HEK293 (cell line): ENCODE results near the gene IL3RA.
"Not testable (repeated sequence)": the region's sequence is repeated elsewhere in the genome, so short reads cannot be mapped to it uniquely, and the experiment has no call there.

Experiments
- CTCF ChIA-PET: fragments of 350-600 bp; formaldehyde crosslinking; extraction: SDS; loops from one replicate; lab custom pipeline; 2021; ENCODE audit warnings: antibody characterized with exemption; lab: Yijun Ruan, JAX
- POLR2A ChIA-PET: fragments of 300-600 bp; formaldehyde crosslinking; extraction: SDS; loops from one replicate; lab custom pipeline; 2020; ENCODE audit warnings: antibody characterized with exemption, inconsistent platforms; lab: Yijun Ruan, JAX
- H3K27ac ChIP-seq: fragments of 200-500 bp; sonication (Bioruptor generic); 2 replicates; pipeline ENCODE4 v1.5.1; 2014; ENCODE audit warnings: low read depth, low read length, control low read depth, inconsistent platforms; ENCODE audit errors: extremely low read depth
- H3K36me3 ChIP-seq, 2 experiments: fragments of 200-500 bp in 1 of 2; sonication (Bioruptor generic) in 1 of 2; 1 replicate in 1 of 2; 2 replicates in 1 of 2; pipeline ENCODE4 v1.5.1; 2014 to 2017; ENCODE audit warnings: inconsistent platforms in 2 of 2, low read length in 2 of 2; ENCODE audit not compliant: control insufficient read depth in 2 of 2, insufficient read depth in 1 of 2
- H3K4me1 ChIP-seq: fragments of 200-500 bp; sonication (Bioruptor generic); 2 replicates; pipeline ENCODE4 v1.5.1; 2014; ENCODE audit warnings: mild to moderate bottlenecking, low read length, inconsistent platforms; ENCODE audit not compliant: control insufficient read depth, insufficient read depth
- H3K4me3 ChIP-seq: 2 replicates; pipeline ENCODE4 v1.5.1; 2011; ENCODE audit warnings: low read depth, mild to moderate bottlenecking, control low read depth, low read length, moderate library complexity
- H3K9me3 ChIP-seq: fragments of 200-500 bp; sonication (Bioruptor generic); 2 replicates; pipeline ENCODE4 v1.5.1; 2014; ENCODE audit warnings: low read depth, low read length, inconsistent platforms; ENCODE audit not compliant: control insufficient read depth, insufficient read depth
- EGR2 ChIP-seq: fragments of 450-650 bp; formaldehyde crosslinking; IDR thresholded peaks from 2 replicates; pipeline ENCODE4 v1.5.1; 2016; ENCODE audit warnings: low read depth, missing biosample characterization, missing genetic modification characterization
- GLIS2 ChIP-seq: fragments of 450-650 bp; formaldehyde crosslinking; IDR thresholded peaks from 2 replicates; pipeline ENCODE4 v1.5.1; 2016; ENCODE audit warnings: missing biosample characterization, missing genetic modification characterization
- MZF1 ChIP-seq: fragments of 450-650 bp; formaldehyde crosslinking; IDR thresholded peaks from 2 replicates; pipeline ENCODE4 v1.5.1; 2017; ENCODE audit warnings: missing biosample characterization, missing genetic modification characterization, borderline replicate concordance
- PBX3 ChIP-seq: sonication (generic); formaldehyde crosslinking; IDR thresholded peaks from 2 replicates; pipeline ENCODE4 v1.8.1; 2022; ENCODE audit warnings: mild to moderate bottlenecking, moderate library complexity, missing genetic modification reagents
- PRDM10 ChIP-seq: fragments of 450-650 bp; formaldehyde crosslinking; IDR thresholded peaks from 2 replicates; pipeline ENCODE4 v1.5.1; 2016; ENCODE audit warnings: missing biosample characterization, missing genetic modification characterization
- ZNF148 ChIP-seq: fragments of 450-650 bp; formaldehyde crosslinking; IDR thresholded peaks from 2 replicates; pipeline ENCODE4 v1.5.0; 2017; ENCODE audit warnings: missing biosample characterization, missing genetic modification characterization, borderline replicate concordance
- ZNF2 ChIP-seq: fragments of 450-650 bp; formaldehyde crosslinking; IDR thresholded peaks from 2 replicates; pipeline ENCODE4 v1.5.1; 2016; ENCODE audit warnings: missing biosample characterization, missing genetic modification characterization
- ZNF24 ChIP-seq: fragments of 450-650 bp; formaldehyde crosslinking; IDR thresholded peaks from 2 replicates; pipeline ENCODE4 v1.5.1; 2016; ENCODE audit warnings: missing biosample characterization, missing genetic modification characterization
- ZNF366 ChIP-seq: fragments of 450-650 bp; formaldehyde crosslinking; conservative IDR thresholded peaks from 2 replicates; pipeline ENCODE4 v1.5.1; 2016; ENCODE audit warnings: missing biosample characterization, missing genetic modification characterization
- ZNF398 ChIP-seq: fragments of 450-650 bp; formaldehyde crosslinking; IDR thresholded peaks from 2 replicates; pipeline ENCODE4 v1.5.1; 2017; ENCODE audit warnings: missing biosample characterization, missing genetic modification characterization
- ZNF501 ChIP-seq: fragments of 450-650 bp; formaldehyde crosslinking; IDR thresholded peaks from 2 replicates; pipeline ENCODE4 v1.5.1; 2016; ENCODE audit warnings: missing biosample characterization, missing genetic modification characterization
- ZNF596 ChIP-seq: fragments of 450-650 bp; IDR thresholded peaks from 2 replicates; pipeline ENCODE4 v1.5.0; 2018; ENCODE audit warnings: missing biosample characterization, mild to moderate bottlenecking, missing genetic modification characterization, moderate library complexity
- TF ChIP-seq, protein P1 (sequence below): fragments of 450-650 bp; formaldehyde crosslinking; IDR thresholded peaks from 2 replicates; pipeline ENCODE4 v1.5.1; 2017; ENCODE audit warnings: missing biosample characterization, mild to moderate bottlenecking, missing genetic modification characterization, moderate library complexity
- TF ChIP-seq, protein P2 (sequence below): fragments of 450-650 bp; formaldehyde crosslinking; IDR thresholded peaks from 2 replicates; pipeline ENCODE4 v1.5.1; 2016; ENCODE audit warnings: missing biosample characterization, missing genetic modification characterization

The IL3RA gene

DNA sequence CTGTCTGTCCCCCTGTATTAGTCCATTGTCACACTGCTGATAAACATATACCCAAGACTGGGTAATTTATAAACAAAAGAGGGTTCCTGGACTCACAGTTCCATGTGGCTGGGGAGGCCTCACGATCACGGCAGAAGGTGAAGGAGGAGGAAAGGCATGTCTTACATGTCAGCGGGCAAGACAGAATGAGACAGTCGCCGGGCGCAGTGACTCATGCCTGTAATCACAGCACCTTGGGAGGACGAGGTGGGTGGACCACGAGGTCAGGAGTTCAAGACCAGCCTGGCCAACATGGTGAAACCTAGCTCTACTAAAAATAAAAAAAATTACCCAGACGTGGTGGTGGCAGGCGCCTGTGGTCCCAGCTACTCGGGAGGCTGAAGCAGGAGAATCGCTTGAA is 24.7 kb downstream of the IL3RA start (continued):
- TF ChIP-seq, protein P1, sequence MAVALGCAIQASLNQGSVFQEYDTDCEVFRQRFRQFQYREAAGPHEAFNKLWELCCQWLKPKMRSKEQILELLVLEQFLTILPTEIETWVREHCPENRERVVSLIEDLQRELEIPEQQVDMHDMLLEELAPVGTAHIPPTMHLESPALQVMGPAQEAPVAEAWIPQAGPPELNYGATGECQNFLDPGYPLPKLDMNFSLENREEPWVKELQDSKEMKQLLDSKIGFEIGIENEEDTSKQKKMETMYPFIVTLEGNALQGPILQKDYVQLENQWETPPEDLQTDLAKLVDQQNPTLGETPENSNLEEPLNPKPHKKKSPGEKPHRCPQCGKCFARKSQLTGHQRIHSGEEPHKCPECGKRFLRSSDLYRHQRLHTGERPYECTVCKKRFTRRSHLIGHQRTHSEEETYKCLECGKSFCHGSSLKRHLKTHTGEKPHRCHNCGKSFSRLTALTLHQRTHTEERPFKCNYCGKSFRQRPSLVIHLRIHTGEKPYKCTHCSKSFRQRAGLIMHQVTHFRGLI (tag by site-specific recombination) = no peak
- TF ChIP-seq, protein P2, sequence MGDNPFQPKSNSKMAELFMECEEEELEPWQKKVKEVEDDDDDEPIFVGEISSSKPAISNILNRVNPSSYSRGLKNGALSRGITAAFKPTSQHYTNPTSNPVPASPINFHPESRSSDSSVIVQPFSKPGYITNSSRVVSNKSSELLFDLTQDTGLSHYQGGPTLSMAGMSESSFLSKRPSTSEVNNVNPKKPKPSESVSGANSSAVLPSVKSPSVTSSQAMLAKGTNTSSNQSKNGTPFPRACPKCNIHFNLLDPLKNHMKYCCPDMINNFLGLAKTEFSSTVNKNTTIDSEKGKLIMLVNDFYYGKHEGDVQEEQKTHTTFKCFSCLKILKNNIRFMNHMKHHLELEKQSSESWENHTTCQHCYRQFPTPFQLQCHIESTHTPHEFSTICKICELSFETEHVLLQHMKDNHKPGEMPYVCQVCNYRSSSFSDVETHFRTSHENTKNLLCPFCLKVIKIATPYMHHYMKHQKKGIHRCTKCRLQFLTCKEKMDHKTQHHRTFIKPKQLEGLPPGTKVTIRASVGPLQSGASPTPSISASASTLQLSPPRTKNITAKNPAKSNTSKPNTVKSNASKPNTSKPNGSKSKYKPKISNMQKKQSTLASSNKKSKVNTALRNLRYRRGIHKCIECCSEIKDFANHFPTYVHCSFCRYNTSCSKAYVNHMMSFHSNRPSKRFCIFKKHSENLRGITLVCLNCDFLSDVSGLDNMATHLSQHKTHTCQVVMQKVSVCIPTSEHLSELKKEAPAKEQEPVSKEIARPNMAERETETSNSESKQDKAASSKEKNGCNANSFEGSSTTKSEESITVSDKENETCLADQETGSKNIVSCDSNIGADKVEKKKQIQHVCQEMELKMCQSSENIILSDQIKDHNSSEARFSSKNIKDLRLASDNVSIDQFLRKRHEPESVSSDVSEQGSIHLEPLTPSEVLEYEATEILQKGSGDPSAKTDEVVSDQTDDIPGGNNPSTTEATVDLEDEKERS (tag by site-specific recombination) = no peak
- TF ChIP-seq ZNF398 (tag by site-specific recombination) = no peak
- no peak for TF ChIP-seq MZF1 (tag by site-specific recombination)
- no peak for TF ChIP-seq ZNF2 (tag by site-specific recombination)
- no peak for TF ChIP-seq PBX3 (CRISPR knock-in tag)

DNA sequence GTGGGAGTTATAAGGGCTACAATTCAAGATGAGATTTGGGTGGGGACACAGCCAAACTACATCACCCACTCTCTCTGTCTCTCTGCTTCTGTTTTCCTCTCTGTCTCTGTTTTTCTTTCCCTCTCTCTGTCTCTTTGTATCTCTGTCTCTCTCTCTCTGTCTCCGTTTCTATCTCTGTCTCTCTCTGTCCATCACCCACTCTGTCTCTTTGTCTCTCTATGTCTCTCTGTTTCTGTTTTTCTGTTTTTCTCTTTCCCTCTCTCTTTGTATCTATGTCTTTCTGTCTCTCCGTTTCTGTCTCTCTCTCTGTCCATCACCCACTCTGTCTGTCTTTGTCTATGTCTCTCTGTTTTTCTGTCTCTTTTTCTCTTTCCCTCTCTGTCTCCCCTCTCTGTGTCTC is 25.3 kb downstream of the IL3RA start:
- CTCF ChIA-PET = no interaction called here
- TF ChIP-seq ZNF596 = peak; percentile 75
- peak; percentile 63 for TF ChIP-seq ZNF366 (tag by site-specific recombination)
- no peak for TF ChIP-seq EGR2 (tag by site-specific recombination)
- H3K36me3 ChIP-seq = no peaks in the 10 kb centered on the region; a peak in 1 of 3 replicates
- no peak overlapping the region for H3K27ac ChIP-seq
- H3K4me3 ChIP-seq = no peak overlapping the region
- H3K4me1 ChIP-seq = no peaks in the 10 kb centered on the region
- POLR2A ChIA-PET = no interaction called here
- no peaks in the 10 kb centered on the region for H3K9me3 ChIP-seq

- H3K9me3 ChIP-seq, CTCF ChIA-PET, H3K4me3 ChIP-seq: not testable (repeated sequence)
Measured at GRCh38 chrX:1366363-1366762, 29.8 kb downstream of the IL3RA start.

DNA sequence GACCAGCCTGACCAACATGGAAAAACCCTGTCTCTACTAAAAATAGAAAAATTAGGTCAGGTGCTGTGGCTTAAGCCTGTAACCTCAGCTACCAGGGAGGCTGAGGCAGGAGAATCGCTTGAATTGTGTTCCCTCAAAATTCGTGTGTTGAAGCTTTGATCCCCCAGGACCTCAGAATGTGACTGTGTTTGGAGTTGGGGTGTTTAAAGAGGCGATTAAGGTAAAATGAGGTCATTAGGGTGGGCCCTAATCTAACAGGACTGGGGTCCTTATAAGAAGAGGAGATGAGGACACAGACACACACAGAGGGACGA is 31.8 kb downstream of the IL3RA start:
- Histone ChIP-seq H3K4me1 (no peaks in the 10 kb centered on the region), H3K9me3 (no peaks in the 10 kb centered on the region), H3K36me3 (no peaks in the 10 kb centered on the region; a peak in 1 of 3 replicates), H3K4me3 (no peak overlapping the region), H3K27ac (no peak overlapping the region)
- POLR2A ChIA-PET = no interaction called here
- CTCF ChIA-PET = no interaction called here
- TF ChIP-seq ZNF501 = no peak
- no peak for TF ChIP-seq PBX3 (CRISPR knock-in tag)
- TF ChIP-seq ZNF148 = no peak
- no peak for TF ChIP-seq PRDM10 (tag by site-specific recombination)
- TF ChIP-seq ZNF24 (tag by site-specific recombination) = no peak
- no peak for TF ChIP-seq GLIS2

More at GRCh38 chrX:1366363-1366762, 29.8 kb downstream of the IL3RA start:
- POLR2A ChIA-PET, H3K36me3 ChIP-seq, H3K27ac ChIP-seq, H3K4me1 ChIP-seq: not testable (repeated sequence)
